Femur (tissue), 1 donor: ENCODE data around the gene TACC2.

Source experiments
- DNase-seq: peaks from one replicate; pipeline ENCODE4 v3.0.0-alpha.2; 2017

The TACC2 gene

DNA sequence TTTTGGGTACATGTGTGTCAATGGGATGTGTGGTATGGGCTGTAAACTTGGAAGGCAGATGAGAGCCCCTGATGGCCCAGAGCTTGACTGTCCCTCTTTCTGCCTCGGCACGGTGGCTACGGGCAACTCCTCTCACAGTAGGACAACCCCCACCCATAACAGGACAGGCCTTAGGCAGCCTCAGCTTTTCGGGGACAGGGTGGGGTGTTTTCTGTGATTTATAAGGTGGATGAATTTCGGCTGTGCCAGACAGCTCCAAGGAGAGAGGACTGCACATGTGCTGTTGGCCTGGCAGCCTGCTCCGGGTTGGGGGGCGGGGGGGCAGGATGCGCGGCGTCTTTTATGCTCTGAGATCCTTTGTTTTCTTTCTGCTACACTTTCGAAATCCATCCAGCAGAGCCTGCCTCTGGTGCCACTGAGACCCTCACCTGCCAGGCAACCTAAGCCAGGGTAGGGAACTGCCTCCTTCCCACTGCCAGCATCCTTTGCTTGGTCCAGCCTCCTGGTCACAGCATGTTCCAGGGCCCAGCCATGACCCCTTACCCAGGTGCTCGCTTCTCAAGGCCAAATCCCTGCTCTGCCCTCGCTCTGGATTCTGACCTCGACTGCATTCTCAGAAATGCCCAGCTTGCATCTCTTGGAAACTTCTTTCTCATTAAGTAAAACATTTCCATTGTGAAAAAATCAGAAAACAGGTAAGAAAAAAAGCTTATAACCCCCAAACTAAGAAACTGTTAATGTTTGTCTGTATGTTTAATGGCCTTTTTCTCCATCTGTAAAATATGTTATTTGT is 266.7 kb downstream of the TACC2 start:
- DNase-seq, result no peak

DNA sequence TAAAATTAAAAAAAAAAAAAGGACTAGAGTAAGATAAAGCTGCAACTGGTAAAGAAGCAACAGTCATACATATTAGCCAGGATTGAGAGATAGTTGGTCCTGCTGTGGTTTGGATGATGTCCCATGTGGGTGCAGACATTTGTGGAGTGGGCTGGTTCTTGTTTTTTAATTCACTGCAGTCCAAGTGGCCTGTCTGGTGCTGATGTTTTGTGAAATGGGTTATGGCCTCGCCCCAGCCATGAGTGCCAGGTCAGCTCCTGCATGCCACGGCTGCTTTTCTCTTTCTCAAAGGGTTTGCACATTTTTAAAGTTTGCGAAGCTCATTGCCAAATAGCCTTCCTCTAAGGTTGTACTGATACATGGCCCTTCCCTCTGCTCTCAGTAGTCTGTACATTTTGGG is 268.1 kb downstream of the TACC2 start:
- DNase-seq, result no peak

DNA sequence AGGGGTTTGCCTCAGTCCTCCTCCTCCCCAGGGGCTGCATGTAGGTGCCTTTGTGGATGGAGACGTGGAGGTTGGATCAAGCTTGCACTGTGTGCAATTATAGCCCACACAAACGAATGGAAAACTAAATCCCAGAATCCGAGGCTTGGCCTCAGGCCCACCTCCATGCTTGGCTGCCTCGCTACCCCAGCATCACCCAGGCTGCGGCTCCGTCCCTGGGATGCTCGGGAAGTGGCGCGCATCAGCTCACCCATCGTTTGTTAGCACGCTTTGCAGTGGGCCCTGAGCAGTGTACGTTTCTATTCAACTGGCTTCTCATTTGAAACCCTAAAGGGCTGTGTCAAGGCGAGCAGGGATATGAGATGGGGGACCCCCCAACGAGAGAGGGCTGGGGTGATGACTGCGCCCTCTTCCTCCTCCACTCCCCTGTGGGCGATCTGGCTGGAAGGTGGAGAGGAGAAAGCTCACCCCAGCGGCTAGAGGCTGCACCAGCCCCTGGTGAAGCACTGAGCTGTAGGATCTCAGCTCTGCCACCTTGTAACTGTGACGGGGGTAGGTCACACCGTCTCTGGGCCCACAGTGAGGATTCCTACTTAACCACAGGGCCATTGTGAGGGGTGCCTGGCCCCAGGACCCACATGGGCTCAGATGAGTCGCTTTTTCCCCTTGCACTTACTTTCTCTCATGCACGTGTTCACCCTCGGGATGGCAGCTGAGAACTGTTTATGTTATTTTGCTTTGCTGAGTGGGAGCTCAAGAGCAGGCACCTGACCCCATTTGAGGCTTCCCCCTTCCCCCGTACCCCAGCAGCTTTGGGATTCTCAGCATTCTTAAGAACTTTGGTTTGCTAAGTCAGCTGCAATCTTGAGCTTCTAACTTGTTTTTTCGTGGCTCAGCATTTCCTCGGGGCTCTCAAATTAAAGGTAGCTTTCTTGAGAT is 269.4 kb downstream of the TACC2 start:
- DNase-seq, result no peak

DNA sequence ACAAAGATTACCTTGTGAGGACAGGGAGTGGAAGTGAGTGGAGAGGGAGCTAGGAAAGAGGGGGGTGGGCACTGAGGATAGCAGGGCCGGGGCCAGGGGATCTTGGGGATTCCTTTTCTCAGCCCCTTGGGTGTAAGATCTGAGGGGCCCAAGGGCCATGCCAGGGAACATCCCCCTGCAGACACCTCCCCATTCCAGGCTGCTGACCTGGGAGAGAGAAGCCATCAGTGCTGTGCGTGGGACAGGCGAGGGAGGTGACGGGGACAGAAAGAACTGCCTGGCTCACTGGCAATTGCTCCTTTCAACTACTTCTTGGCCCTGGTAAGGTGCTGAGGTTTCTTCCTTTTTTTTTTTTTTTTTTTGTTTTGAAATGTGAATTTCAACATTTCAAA is 270.1 kb downstream of the TACC2 start:
- DNase-seq, result no peak

DNA sequence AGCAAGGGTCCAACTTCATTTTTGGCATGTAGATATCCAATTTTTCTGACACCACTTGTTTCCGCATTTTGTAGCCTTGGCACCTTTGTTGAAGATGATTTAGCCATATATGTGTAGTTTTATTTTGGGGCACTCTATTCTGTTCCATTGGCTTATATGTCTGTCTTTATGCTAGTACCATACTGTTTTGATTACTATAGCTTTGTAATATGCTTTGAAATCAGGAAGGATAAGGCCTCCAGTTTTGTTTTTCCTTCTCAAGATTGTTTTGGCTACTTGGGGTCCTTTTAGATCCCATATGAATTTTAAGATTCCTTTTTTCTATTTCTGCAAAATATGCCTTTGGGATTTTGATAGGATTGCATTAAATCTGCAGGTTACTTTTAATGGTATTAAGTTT is 272.6 kb downstream of the TACC2 start:
- no peak for DNase-seq

DNA sequence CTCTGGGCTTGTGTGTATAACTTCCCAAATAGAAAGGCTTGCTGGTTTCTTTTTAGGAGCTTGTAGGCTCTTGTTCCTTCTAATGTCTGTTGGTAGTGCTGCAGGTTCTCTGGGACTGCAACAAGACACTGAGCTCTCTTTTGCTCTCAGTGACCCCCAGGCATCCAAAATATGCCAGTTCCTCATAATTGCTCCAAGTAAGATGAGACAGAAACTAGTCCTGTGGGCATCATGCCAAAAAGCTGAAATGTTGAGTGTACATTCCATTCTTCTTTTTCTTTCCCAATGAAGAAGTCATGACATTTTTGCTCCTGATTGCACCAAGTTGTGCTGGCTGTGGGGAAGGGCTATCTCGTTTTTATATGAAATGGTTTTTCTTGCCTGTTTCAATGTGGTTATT is 275.0 kb downstream of the TACC2 start:
- DNase-seq, result peak; percentile 19

DNA sequence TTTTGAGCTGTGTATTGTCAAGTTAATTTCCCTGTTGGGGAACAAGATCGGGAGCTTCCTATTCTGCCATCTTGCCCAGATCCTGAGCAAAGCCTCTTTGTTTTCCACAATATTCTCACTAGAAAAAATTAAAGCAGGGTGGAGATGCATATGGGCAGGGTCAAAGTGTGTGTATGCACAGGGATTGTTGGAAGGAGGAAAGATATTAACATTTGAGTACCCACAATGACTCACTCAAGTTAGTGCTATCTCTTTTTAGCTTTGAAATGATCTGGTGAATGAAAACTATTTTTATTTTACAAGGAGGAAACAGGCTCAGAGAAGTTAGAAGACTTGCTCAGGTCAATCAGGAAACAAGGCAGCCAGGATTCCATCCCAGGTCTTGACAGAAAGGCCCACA is 275.5 kb downstream of the TACC2 start:
- DNase-seq, result peak; percentile 1

DNA sequence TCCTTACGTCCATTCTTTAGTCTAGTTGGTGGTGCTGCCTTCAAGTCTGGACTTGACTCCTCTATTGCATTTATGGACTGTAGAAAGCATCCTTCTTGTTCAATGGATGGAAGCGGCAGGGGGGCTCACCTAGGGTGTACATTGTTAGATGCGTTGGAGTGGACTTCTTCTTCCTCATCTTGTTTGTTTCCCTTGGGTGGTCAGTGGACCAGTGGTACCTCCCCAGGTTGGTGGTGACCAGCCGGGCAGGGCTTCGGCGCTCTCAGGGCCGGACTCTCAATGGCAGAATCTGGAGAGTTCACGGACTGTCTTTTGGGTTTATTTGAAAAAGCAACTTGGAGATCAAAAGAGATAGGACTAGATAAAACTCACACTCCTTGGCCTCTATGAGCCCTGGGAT is 276.0 kb downstream of the TACC2 start:
- peak; percentile 5 for DNase-seq

DNA sequence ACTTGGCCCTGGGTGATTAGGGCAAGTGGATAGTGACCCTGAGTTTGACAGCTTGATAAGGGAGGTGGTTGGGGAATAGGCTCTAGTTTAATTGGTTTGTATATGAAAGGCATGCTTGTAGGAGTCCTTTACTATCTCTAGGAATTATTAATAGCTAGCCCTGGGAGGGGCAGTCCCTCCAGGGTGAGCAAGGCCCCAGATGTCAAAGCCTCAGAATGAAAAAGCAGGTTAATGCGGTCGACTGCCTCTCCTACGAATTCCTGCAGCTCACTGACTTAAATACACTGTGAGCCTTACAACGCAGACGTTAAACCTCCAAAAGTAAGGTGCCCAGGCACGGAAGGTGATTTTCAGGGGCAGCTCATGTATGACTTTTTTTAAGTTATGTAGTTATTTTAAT is 276.9 kb downstream of the TACC2 start:
- DNase-seq, result peak; percentile 6

DNA sequence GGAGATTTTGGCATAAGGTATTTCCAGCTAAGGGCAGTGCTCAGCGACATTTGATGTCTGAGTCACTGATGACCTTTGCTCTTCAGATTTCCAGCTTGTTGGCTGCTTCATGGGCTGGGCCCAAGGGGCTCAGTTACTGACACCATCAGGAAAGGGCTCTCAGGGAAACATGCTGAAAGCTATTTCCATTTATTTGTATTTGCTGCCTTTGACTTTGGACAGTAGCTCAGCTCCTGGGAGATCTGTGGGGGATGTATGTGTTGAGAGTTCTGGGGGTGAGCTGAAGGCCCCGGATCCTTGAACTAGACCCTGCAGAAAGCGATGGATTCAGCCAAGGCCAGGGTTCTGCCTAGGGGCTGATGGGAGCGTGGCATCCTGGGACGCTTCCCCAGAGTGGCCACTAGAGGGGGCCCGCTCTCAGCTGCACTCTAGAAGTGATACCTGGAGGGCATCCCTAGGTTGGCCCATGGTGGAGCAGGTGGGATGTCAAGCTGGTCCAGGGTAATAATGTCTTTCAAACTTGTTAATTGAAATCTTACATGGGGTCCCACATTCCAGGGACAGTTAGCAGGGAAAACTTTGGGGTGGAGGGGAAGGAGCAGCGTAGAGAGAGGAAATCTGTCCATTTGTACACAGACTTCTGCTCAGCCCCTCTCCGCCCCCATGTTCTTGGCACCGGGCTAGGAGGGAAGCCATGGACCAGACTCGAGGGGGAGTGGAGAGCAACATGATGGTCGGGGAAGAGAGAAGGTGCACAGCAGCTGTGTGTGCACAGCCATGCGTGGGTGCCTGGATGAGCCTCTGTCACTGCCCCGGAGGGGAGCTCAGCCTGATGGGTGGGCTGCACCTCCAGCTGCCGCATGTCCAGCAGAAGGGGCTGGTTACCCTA is 279.1 kb downstream of the TACC2 start:
- peak; percentile 44 for DNase-seq

DNA sequence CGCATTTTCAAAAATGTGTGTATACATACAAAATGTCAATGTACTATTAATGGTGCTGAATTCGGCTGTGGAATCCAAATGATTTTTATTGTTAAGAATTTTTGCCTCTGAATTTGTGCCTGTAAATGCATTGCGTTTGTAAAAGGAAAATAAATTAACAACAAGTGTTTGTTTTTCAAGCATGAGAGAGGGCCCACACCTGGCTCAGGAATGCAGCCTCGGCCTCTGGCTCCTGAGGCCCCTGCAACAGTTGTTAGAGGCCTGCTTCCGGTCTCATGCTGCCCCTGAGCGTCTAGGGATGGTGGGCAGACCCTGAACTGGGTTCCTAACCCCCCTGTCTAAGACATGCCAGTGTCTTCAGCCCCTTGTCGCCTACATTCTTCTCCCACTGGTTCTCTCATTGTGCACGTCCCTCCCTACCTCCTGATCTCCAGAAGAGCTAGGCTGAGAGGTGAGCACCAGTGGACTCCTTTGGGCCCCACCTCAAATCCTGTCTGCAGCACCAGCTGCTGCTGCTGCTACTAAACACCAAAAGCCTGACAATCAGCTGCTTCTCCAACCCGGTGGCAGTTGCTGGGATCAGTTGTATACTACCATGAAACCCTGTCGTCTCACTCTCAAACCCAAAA is 280.2 kb downstream of the TACC2 start:
- DNase-seq, result peak; percentile 14

DNA sequence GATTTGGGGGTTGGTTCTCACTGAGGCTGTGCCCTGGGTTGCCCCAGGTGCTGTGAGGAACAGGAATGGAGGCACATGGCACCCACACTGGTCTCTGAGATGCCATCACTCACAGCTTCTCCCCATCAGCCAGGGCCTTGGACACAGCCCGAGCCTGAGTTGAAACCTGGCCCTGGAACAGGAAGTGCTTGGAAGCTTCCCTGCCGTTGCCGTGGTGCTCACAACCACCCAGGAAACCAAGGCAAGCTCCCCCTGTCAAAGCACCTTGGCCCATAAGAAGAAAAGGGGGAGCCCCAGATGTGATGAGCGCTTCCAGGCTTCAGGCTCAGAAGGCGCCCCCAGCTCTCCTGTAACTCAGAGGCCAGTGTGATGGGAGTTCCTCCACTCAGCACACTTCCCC is 282.1 kb downstream of the TACC2 start, which contains the start of gene BTBD16:
Gene BTBD16, plus strand, starts transcription at position 221 of the 400 bp plus-strand sequence. CDS start 3,786 bp downstream, outside the sequence.
- DNase-seq, result peak; percentile 14

DNA sequence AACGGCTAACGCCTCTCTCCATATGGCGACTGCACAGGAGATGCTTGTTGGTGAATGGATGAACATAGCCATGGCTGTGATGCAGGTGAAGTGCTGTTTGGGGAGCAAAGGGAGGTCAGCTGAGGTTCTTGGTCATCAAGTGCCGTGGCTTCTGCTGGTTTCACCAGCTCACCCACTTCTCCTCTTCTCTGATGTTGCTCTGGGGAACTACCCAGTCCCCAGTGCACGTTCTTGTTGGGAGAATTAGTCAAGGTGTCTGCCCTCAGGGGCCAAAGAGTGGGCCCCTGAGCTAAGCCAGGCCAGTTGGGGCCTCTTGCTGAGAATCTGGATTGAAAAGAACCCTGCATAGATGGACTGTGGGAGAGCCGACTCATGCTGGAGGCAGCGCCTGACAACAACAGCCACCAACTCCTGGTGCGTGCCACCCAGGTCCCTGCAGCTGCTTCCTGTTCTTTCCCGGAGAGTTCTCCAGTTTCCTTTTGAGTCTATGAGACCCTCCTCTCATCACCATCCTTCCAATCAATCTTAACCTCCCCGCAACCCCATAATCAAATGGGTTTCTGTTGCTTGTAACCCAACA is 285.1 kb downstream of the TACC2 start:
- DNase-seq, result peak; percentile 10

DNA sequence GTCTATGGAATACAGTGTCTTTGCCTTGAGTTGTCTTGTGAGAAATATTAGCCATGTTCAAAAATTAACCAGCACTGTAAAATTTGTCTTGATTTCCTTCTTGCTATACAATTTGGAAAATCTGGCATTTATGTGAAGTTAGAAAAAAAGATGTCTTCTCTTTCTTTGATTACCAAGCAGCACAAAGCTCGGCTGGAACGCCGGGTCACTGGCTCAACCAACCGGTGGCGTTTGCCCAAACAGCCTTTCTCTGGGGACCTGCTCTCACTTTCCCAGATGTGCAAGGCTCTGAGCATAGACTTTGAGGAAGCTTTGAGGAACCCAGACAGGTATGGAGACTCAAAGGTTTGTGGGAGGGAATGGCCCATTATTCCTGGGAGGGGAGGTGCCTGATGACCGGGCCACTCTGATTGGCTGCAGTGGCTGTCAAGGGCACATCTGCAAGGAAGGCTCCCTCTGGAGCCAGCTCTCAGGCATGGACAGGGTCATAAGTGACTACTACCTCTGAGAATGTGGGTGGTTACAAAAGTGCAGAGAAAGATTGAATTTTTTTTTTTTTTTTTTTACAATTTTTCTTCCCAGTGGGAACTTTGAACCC is 287.7 kb downstream of the TACC2 start:
- DNase-seq, result peak; percentile 6

DNA sequence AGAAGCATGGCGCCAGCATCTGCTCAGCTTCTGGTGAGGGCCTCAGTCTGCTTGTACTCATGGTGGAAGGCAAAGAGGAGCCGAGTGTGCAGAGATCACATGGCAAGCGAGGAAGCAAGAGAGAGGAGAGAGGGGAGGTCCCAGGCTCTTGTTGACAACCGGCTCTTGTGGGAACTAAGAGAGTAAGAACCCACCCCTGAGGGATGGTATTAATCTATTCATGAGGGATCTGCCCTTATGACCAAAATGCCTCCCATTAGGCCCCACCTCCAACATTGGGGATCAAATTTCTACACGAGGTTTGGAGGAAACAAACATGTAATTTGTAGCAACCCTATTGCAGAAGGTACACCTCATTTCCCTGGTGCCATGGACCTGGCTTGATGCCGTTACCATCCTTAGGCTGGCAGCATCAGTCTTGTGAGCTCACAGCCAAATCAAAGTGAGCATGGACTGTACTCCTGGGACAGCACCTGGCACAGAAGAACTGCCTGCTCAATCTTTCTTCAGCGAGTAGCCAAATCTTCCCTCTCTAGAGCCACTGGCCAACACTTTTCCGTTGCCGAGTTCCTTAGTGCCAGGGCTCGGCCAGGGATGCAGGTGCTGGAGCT is 288.7 kb downstream of the TACC2 start:
- peak; percentile 11 for DNase-seq

DNA sequence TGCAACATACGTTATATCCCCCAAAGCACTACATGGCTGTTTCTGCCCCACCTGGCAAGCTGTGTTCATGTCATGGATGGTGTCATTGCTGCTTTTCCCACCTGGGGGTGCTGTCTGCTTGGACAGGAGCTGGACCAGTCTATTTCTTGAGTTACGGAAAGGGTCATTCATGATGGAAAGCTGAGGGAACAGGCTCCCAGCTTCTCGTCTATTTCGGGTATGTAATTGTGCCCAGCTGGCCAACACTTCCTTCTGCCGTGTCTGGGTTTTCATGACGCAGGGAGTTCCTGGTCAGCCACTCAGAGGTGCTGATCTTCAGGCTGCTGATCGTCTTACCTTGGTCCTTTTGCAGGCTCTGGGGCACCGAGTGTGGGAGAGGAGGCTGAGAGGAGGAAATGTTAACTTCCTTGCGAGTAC is 290.8 kb downstream of the TACC2 start:
- DNase-seq, result peak; percentile 51

DNA sequence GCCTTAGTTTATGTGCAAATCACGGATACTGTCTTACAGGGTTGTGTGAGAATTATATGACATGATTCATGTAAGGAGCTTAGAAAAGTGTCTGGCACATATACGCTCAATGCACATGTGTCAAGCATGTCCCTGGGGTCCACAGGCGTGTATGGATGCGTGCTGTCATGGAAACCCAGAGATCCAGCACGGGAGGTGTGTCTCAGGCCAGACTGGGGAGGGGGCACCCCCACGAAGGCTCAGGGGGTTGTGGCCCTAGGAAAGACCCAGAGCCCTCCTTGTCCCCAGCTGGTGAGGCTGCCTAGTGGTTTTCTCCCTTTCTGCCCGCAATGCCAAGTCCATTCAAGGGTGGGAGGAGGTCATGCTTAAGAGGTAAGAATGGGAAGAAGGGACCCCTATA is 291.2 kb downstream of the TACC2 start:
- DNase-seq, result peak; percentile 20

DNA sequence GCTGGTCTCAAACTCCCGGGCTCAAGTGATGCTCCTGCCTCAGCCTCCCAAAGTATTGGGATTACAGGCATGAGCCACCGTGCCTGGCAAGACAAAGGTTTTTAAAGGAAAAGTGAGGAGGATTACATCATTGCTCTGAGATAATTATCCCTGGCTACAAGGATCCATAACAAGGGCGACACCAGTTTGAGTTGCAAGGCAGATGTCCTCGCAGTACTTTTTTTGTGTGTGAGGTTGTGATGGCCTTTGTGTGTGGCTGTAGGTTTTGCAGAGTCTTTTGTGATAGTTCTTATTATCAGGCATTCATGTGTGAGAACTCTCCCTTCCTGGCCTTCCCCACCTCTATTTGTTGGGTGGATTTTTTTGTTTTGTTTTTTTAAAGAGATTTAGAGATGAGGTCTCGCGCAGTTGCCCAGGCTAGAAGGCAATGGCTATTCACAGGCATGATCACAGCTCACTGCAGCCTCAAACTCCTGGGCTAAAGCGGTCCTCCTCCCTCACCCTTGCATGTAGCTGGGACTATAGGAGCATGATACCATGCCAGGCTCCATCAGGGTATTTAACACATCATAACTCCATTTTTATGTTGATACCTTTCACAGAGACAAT is 292.2 kb downstream of the TACC2 start:
- DNase-seq, result peak; percentile 8

DNA sequence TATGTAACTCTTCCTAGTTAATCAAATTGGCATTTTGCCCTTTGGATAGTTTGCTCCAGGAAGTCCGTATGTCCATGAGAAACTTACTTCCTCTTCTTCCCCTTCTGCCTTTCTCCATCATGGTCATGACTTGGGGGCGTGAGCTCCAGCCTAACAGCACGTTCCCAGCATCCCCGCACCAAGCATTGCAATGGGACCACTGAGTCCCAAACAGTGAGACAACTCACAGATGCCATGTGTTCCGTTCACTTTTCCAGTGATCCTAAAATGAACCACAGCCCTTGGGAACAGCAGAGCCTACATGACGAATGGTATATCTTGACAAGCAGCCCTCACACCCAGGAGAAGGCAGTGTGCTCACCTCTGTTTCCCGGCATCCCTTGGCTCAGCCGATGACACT is 292.8 kb downstream of the TACC2 start:
- no peak for DNase-seq

DNA sequence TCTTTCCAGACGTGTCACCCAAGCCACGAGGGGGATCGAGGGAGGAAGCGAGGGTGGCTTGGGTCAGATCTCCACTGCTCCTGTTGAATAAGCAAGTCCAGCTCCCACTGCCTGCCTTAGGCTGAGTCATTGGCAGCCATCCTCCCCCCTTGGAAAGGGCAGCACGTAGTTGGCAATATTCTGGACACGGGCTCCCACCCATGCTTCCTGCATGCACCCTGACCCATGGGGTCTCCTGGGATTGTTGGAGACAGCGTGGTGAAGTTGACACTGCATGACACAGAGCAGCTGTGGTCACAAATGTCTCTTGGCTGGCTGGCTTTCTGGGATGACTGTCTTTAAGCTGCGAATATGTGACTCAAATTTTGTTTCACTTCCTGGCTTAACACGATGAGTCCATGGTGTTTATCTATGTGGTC is 293.3 kb downstream of the TACC2 start:
- no peak for DNase-seq

DNA sequence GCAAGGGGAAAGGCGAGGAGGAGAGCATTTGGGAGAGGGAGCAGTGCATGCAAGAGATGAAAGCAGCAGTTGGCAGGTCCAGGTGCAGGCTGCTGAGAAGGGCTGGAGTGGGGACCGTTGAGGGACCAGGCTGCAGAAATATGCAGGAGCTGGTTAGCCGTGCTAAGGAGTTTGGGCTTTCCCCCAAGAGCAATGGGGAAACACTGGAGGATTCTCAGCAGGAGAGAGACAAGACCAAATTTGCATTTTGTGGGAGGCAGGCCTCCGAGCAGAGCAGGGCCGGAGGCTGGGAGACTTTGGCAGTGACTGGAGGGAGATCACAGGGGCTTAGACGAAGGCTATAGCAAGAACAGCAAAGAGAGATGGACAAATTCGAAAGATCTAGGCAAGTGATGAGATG is 293.9 kb downstream of the TACC2 start:
- no peak for DNase-seq
